IPS-NIHi11 (cell line): ENCODE measurements around the gene COA1.
"Not testable (repeated sequence)": the region's sequence is repeated elsewhere in the genome, so short reads cannot be mapped to it uniquely, and the experiment has no call there.

Experiments used
- DNase-seq: peaks from one replicate; pipeline ENCODE4 v3.0.0; 2012; ENCODE audit warnings: mixed read lengths, low spot score

The COA1 gene

GRCh38 chr7:43627798-43628197 is 101.5 kb downstream of the COA1 start:
- DNase-seq = not testable (repeated sequence)

GRCh38 chr7:43626695-43627094 is 102.6 kb downstream of the COA1 start:
- DNase-seq = no peak

- DNase-seq = no peak
These were observed 103.3 kb downstream of the COA1 start for GRCh38 chr7:43625980-43626379.

- DNase-seq = no peak
These were observed 103.9 kb downstream of the COA1 start for GRCh38 chr7:43625453-43625852.

GRCh38 chr7:43624156-43624555 is 105.2 kb downstream of the COA1 start:
- no peak for DNase-seq

GRCh38 chr7:43621729-43622448 is 107.4 kb downstream of the COA1 start:
- no peak for DNase-seq

GRCh38 chr7:43619213-43620012 is 109.9 kb downstream of the COA1 start:
- no peak for DNase-seq

- DNase-seq = no peak
These were observed 111.2 kb downstream of the COA1 start for GRCh38 chr7:43618073-43618472.

GRCh38 chr7:43616977-43617376 is 112.3 kb downstream of the COA1 start:
- DNase-seq = no peak

- no peak for DNase-seq
These were observed 113.7 kb downstream of the COA1 start for GRCh38 chr7:43615558-43616145.

- DNase-seq = no peak
These were observed 116.4 kb downstream of the COA1 start for GRCh38 chr7:43612599-43613589.

GRCh38 chr7:43612128-43612527 is 117.2 kb downstream of the COA1 start:
- no peak for DNase-seq

- no peak for DNase-seq
These were observed 120.2 kb downstream of the COA1 start for GRCh38 chr7:43609097-43609496.

GRCh38 chr7:43604251-43604650 is 125.1 kb downstream of the COA1 start:
- DNase-seq = no peak

- DNase-seq = no peak
These were observed 127.1 kb downstream of the COA1 start for GRCh38 chr7:43602256-43602655.

- DNase-seq = no peak
These were observed 129.3 kb downstream of the COA1 start for GRCh38 chr7:43600056-43600455.

GRCh38 chr7:43596426-43596825 is 132.9 kb downstream of the COA1 start:
- not testable (repeated sequence) for DNase-seq

GRCh38 chr7:43594020-43594419 is 135.3 kb downstream of the COA1 start:
- DNase-seq = no peak

- no peak for DNase-seq
These were observed 136.3 kb downstream of the COA1 start for GRCh38 chr7:43593010-43593409.

- DNase-seq = no peak
These were observed 137.0 kb downstream of the COA1 start for GRCh38 chr7:43592326-43592725.

- DNase-seq = no peak
These were observed 137.7 kb downstream of the COA1 start for GRCh38 chr7:43591558-43592180.
